ENCODE data around the gene TINAG.
"Not testable (repeated sequence)": the region's sequence is repeated elsewhere in the genome, so short reads cannot be mapped to it uniquely, and the experiment has no call there.

The TINAG gene

DNA sequence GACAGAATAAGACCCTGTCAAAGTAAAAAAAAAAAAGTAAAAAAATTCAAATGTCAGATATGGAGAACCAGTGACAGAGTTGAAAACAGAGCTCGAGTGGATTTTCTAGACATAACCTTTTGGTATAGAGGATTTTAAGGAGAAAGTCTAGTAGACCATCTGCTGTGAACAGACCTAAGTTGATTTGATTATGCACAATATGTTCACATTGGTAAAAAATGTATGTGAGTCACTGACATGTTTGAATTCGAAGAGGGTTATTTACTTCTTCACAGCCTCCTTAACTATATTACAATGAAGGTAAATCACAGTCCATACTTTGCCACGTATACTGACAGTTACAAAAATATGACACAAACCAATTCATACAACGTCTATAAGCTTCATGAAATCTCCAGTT lies 7.4 kb downstream of the TINAG start:
- no peak for DNase-seq (ENCODE audit: low read depth in 1 of 2, low spot score in 1 of 2)
- no peak for TF ChIP-seq POLR2AphosphoS5 (IDR thresholded peaks at IDR 0.05; ENCODE audit: low read depth)
- TF ChIP-seq, protein P1, sequence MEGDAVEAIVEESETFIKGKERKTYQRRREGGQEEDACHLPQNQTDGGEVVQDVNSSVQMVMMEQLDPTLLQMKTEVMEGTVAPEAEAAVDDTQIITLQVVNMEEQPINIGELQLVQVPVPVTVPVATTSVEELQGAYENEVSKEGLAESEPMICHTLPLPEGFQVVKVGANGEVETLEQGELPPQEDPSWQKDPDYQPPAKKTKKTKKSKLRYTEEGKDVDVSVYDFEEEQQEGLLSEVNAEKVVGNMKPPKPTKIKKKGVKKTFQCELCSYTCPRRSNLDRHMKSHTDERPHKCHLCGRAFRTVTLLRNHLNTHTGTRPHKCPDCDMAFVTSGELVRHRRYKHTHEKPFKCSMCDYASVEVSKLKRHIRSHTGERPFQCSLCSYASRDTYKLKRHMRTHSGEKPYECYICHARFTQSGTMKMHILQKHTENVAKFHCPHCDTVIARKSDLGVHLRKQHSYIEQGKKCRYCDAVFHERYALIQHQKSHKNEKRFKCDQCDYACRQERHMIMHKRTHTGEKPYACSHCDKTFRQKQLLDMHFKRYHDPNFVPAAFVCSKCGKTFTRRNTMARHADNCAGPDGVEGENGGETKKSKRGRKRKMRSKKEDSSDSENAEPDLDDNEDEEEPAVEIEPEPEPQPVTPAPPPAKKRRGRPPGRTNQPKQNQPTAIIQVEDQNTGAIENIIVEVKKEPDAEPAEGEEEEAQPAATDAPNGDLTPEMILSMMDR (IDR thresholded peaks at IDR 0.05; ENCODE audit: insufficient read depth, low read length): no peak
- no peak for TF ChIP-seq SPI1 (IDR thresholded peaks at IDR 0.05; ENCODE audit: borderline replicate concordance, low read depth)
- no peak for TF ChIP-seq GABPA (IDR thresholded peaks at IDR 0.05; ENCODE audit: low read depth)
- TF ChIP-seq, protein P2, sequence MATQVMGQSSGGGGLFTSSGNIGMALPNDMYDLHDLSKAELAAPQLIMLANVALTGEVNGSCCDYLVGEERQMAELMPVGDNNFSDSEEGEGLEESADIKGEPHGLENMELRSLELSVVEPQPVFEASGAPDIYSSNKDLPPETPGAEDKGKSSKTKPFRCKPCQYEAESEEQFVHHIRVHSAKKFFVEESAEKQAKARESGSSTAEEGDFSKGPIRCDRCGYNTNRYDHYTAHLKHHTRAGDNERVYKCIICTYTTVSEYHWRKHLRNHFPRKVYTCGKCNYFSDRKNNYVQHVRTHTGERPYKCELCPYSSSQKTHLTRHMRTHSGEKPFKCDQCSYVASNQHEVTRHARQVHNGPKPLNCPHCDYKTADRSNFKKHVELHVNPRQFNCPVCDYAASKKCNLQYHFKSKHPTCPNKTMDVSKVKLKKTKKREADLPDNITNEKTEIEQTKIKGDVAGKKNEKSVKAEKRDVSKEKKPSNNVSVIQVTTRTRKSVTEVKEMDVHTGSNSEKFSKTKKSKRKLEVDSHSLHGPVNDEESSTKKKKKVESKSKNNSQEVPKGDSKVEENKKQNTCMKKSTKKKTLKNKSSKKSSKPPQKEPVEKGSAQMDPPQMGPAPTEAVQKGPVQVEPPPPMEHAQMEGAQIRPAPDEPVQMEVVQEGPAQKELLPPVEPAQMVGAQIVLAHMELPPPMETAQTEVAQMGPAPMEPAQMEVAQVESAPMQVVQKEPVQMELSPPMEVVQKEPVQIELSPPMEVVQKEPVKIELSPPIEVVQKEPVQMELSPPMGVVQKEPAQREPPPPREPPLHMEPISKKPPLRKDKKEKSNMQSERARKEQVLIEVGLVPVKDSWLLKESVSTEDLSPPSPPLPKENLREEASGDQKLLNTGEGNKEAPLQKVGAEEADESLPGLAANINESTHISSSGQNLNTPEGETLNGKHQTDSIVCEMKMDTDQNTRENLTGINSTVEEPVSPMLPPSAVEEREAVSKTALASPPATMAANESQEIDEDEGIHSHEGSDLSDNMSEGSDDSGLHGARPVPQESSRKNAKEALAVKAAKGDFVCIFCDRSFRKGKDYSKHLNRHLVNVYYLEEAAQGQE (IDR thresholded peaks at IDR 0.05; ENCODE audit: insufficient replicate concordance, low read depth): no peak
- H3K27ac ChIP-seq (replicated peaks): no peak overlapping the region

DNA sequence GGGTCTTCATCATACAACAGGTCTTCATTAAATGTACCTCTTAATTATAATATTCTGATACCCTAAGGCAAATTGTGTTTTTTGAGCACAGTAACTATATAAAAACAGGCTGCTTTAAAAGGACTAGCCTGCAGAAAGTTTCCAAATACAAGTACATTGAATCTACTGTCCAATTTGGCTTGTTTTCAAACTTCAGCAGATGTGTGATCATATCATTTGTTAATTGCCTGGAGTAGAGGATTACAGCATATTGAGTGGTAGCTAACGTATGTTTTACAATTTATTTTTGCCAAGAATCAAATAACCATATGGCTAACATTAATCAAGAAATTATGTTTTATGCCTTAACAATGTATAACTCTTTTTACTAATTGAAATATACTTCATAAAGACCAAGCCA lies 12.6 kb downstream of the TINAG start:
- Histone ChIP-seq H3K27me3 (ENCODE audit: insufficient read depth, poor library complexity, severe bottlenecking) (no peaks in the 10 kb centered on the region), H3K27ac (replicated peaks) (no peak overlapping the region), H3K4me3 (replicated peaks; ENCODE audit: insufficient read depth, low read length) (no peak overlapping the region)
- TF ChIP-seq POLR2AphosphoS5 (IDR thresholded peaks at IDR 0.05; ENCODE audit: low read depth): no peak
- TF ChIP-seq, protein P2 (IDR thresholded peaks at IDR 0.05; ENCODE audit: insufficient replicate concordance, low read depth): no peak
- TF ChIP-seq GABPA (IDR thresholded peaks at IDR 0.05; ENCODE audit: low read depth): no peak
- TF ChIP-seq, protein P1 (IDR thresholded peaks at IDR 0.05; ENCODE audit: insufficient read depth, low read length): no peak
- no peak for TF ChIP-seq SPI1 (IDR thresholded peaks at IDR 0.05; ENCODE audit: borderline replicate concordance, low read depth)
- no peak for DNase-seq (ENCODE audit: low read depth in 1 of 2, low spot score in 1 of 2)

More for the DNA sequence above, 7.4 kb downstream of the TINAG start:
- Histone ChIP-seq H3K4me3 (replicated peaks; ENCODE audit: insufficient read depth, low read length) (no peak overlapping the region), H3K27me3 (ENCODE audit: insufficient read depth, poor library complexity, severe bottlenecking) (no peaks in the 10 kb centered on the region)

DNA sequence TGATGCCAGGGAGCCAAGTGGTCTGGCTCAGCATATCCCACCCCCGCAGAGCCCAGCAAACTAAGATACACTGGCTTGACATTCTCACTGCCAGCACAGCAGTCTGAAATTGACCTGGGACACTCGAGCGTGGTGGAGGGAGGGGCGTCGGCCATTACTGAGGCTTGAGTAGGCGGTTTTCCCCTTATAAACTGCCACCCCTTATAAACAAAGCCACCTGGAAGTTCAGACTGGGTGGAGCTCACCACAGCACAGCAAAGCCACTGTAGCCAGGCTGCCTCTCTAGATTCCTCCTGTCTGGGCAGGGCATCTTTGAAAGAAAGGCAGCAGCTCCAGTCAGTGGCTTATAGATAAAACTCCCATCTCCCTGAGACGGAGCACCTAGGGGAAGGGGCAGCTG lies 19.4 kb downstream of the TINAG start:
- Histone ChIP-seq H3K4me3 (replicated peaks; ENCODE audit: insufficient read depth, low read length) (no peak overlapping the region), H3K27me3 (ENCODE audit: insufficient read depth, poor library complexity, severe bottlenecking) (no peaks in the 10 kb centered on the region), H3K27ac (replicated peaks) (no peak overlapping the region)
- no peak for DNase-seq (ENCODE audit: low read depth in 1 of 2, low spot score in 1 of 2)
- TF ChIP-seq SPI1 (IDR thresholded peaks at IDR 0.05; ENCODE audit: borderline replicate concordance, low read depth): no peak
- TF ChIP-seq POLR2AphosphoS5 (IDR thresholded peaks at IDR 0.05; ENCODE audit: low read depth): no peak
- TF ChIP-seq, protein P2 (IDR thresholded peaks at IDR 0.05; ENCODE audit: insufficient replicate concordance, low read depth): no peak

DNA sequence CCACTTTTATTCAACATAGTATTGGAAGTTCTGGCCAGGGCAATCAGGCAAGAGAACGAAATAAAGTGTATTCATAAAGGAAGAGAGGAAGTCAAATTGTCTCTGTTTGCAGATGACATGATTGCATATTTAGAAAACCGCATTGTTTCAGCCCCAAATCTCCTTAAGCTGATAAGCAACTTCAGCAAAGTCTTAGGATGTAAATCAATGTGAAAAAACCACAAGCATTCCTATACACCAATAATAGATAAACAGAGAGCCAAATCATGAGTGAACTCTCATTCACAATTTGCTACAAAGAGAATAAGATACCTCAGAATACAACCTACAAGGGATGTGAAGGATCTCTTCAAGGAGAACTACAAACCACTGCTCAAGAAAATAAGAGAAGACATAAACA lies 23.3 kb downstream of the TINAG start:
- not testable (repeated sequence) for H3K4me3 ChIP-seq (replicated peaks; ENCODE audit: insufficient read depth, low read length); H3K27me3 ChIP-seq (ENCODE audit: insufficient read depth, poor library complexity, severe bottlenecking); H3K27ac ChIP-seq (replicated peaks); DNase-seq (ENCODE audit: low read depth in 1 of 2, low spot score in 1 of 2)
